ENCODE measurements around the gene NDUFAB1.
A peak's percentile ranks its signal among the peaks of the same experiment; 100 is the strongest.
"Not testable (repeated sequence)": the region's sequence is repeated elsewhere in the genome, so short reads cannot be mapped to it uniquely, and the experiment has no call there.

The NDUFAB1 gene

GRCh38 chr16:23608194-23608593 is 12.1 kb upstream of the NDUFAB1 start:
- Histone ChIP-seq H3K27me3 (ENCODE audit: insufficient read depth, low read length) (no peaks in the 10 kb centered on the region), H3K9me3 (ENCODE audit: low read length) (no peaks in the 10 kb centered on the region), H2AFZ (ENCODE audit: low read depth, low read length) (no peak overlapping the region), H3K4me3 (ENCODE audit: low read length) (no peak overlapping the region), H3K36me3 (ENCODE audit: insufficient read depth, low read length) (peaks cover 41% of the 10 kb centered on the region), H3K4me1 (ENCODE audit: insufficient read depth, low read length) (no peaks in the 10 kb centered on the region)

GRCh38 chr16:23607726-23608125 is 11.6 kb upstream of the NDUFAB1 start:
- peaks cover 39% of the 10 kb centered on the region for H3K36me3 ChIP-seq (ENCODE audit: insufficient read depth, low read length)

GRCh38 chr16:23597003-23597756 is 1.1 kb upstream of the NDUFAB1 start:
- Histone ChIP-seq H3K27me3 (ENCODE audit: insufficient read depth, low read length) (no peaks in the 10 kb centered on the region), H3K4me1 (ENCODE audit: insufficient read depth, low read length) (peaks cover 5% of the 10 kb centered on the region), H3K9me3 (ENCODE audit: low read length) (no peaks in the 10 kb centered on the region), H3K36me3 (ENCODE audit: insufficient read depth, low read length) (peaks cover 30% of the 10 kb centered on the region), H3K4me3 (ENCODE audit: low read length) (no peak overlapping the region), H2AFZ (ENCODE audit: low read depth, low read length) (no peak overlapping the region)

More at GRCh38 chr16:23607726-23608125, 11.6 kb upstream of the NDUFAB1 start:
- Histone ChIP-seq H2AFZ (ENCODE audit: low read depth, low read length) (no peak overlapping the region), H3K9me3 (ENCODE audit: low read length) (no peaks in the 10 kb centered on the region), H3K4me1 (ENCODE audit: insufficient read depth, low read length) (no peaks in the 10 kb centered on the region), H3K4me3 (ENCODE audit: low read length) (no peak overlapping the region), H3K27me3 (ENCODE audit: insufficient read depth, low read length) (no peaks in the 10 kb centered on the region)

GRCh38 chr16:23595246-23595950 is 718 bp downstream of the NDUFAB1 start:
- peaks cover 5% of the 10 kb centered on the region for H3K4me1 ChIP-seq (ENCODE audit: insufficient read depth, low read length)
- H3K4me3 ChIP-seq (ENCODE audit: low read length) = peak overlapping the region; percentile 100
- H3K27me3 ChIP-seq (ENCODE audit: insufficient read depth, low read length) = no peaks in the 10 kb centered on the region
- H2AFZ ChIP-seq (ENCODE audit: low read depth, low read length) = peak overlapping the region; percentile 82
- H3K36me3 ChIP-seq (ENCODE audit: insufficient read depth, low read length) = peaks cover 34% of the 10 kb centered on the region
- H3K9me3 ChIP-seq (ENCODE audit: low read length) = no peaks in the 10 kb centered on the region

DNA sequence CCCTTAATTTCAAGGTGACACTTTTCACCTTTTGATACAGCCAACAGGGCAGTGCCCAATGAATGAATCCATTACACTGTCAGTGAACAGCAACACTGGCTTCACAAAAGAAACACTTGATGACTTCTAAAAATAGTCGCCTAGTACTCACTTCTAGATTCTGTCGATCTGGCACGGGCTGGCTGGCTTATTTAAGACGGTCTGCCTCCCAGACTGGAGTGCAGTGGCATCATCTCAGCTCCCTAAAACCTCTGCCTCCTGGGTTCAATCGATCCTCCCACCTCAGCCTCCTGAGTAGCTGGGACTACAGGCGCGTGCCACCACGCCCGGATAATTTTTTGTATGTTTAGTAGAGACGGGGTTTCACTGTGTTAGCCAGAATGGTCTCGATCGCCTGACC is 1.9 kb downstream of the NDUFAB1 start:
- Histone ChIP-seq H3K9me3 (ENCODE audit: low read length) (no peaks in the 10 kb centered on the region), H2AFZ (ENCODE audit: low read depth, low read length) (no peak overlapping the region), H3K4me3 (ENCODE audit: low read length) (no peak overlapping the region), H3K36me3 (ENCODE audit: insufficient read depth, low read length) (peaks cover 44% of the 10 kb centered on the region), H3K4me1 (ENCODE audit: insufficient read depth, low read length) (peaks cover 5% of the 10 kb centered on the region), H3K27me3 (ENCODE audit: insufficient read depth, low read length) (no peaks in the 10 kb centered on the region)

DNA sequence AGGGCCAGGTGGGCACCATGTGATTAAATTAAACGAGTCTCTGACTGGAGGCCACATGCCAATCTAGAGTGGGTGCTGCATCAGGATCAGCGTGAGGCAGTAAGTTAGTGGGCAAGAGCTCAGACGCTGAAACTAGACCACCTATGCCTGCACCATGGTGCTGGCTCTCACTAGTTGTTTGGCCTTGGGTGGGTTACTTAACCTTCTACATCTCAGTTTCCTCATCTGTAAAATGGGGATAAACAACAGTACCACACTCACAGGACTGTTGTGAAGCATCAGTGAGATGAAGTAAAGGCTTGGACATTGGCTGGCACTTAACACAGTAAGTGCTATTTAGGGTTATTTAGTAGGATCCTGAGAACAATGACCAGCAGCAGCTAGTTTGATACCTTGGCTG is 5.9 kb downstream of the NDUFAB1 start:
- Histone ChIP-seq H3K4me3 (ENCODE audit: low read length) (no peak overlapping the region), H2AFZ (ENCODE audit: low read depth, low read length) (no peak overlapping the region), H3K4me1 (ENCODE audit: insufficient read depth, low read length) (peaks cover 2% of the 10 kb centered on the region), H3K36me3 (ENCODE audit: insufficient read depth, low read length) (peaks cover 66% of the 10 kb centered on the region), H3K9me3 (ENCODE audit: low read length) (no peaks in the 10 kb centered on the region), H3K27me3 (ENCODE audit: insufficient read depth, low read length) (no peaks in the 10 kb centered on the region)

DNA sequence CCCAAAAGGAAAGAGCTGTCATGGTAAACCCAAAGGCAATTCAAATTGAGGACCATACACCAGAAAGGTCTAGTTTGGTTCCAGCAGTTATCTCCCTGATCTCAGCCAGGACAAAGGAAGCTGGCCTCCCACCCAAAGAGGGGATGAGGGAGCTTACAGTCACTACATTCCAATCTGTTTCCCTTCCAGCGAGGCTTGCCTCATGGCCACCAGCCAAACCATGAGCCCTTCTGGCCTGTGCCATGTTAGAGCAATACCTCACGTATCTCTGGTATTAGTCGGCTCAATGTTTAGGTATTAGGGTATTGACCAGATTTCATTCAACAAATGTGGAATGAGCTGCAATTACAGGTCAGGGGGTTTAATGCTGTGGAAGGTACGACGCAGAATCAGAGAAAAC is 8.4 kb downstream of the NDUFAB1 start:
- no peak overlapping the region for H2AFZ ChIP-seq (ENCODE audit: low read depth, low read length)
- peaks cover 64% of the 10 kb centered on the region for H3K36me3 ChIP-seq (ENCODE audit: insufficient read depth, low read length)

DNA sequence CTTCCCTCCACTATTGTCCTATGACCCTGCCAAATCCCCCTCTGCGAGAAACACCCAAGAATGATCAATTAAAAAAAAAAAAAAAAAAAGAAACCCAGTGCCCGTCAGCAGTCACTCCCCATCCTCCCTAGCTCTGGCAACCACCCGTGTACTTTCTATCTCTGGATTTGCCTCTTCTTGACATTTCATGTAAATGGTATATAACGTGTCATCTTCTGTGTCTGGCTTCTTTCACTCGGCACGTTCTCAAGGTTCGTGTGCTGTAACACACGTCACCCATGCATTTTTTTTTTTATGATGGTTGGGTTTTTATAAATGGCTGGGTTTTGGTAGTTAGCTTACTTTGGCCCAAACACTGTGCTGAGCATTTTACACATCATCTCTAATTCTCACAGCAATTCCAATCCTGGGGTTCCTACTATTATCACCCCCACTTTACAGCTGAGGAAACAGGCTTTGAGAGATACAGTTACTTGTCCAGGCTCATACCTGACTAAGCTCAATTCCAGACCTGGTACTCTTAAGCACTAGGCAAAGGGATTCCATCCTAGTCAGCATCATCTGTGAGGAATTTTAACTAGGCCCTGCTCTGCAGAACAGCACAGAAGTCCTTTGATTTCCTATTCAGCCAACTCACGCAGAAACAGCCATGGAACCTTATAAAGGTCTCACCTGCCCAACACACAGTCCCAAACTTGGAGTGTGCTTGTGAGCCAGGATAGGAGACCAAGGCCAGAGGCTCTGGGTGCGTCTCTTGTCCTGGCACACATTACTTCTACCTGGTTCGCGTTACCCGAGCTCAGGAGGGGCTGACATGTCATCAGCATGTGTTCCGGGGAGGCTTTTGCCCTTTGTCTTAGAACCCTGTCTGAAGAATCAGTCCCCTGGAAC is 11.7 kb downstream of the NDUFAB1 start:
- H3K36me3 ChIP-seq (ENCODE audit: insufficient read depth, low read length) = peaks cover 61% of the 10 kb centered on the region
- no peak overlapping the region for H2AFZ ChIP-seq (ENCODE audit: low read depth, low read length)
- no peaks in the 10 kb centered on the region for H3K9me3 ChIP-seq (ENCODE audit: low read length)
- H3K27me3 ChIP-seq (ENCODE audit: insufficient read depth, low read length) = no peaks in the 10 kb centered on the region
- H3K4me1 ChIP-seq (ENCODE audit: insufficient read depth, low read length) = no peaks in the 10 kb centered on the region
- no peak overlapping the region for H3K4me3 ChIP-seq (ENCODE audit: low read length)

More for the DNA sequence above, 8.4 kb downstream of the NDUFAB1 start:
- Histone ChIP-seq H3K27me3 (ENCODE audit: insufficient read depth, low read length) (no peaks in the 10 kb centered on the region), H3K4me1 (ENCODE audit: insufficient read depth, low read length) (no peaks in the 10 kb centered on the region), H3K9me3 (ENCODE audit: low read length) (no peaks in the 10 kb centered on the region), H3K4me3 (ENCODE audit: low read length) (no peak overlapping the region)

DNA sequence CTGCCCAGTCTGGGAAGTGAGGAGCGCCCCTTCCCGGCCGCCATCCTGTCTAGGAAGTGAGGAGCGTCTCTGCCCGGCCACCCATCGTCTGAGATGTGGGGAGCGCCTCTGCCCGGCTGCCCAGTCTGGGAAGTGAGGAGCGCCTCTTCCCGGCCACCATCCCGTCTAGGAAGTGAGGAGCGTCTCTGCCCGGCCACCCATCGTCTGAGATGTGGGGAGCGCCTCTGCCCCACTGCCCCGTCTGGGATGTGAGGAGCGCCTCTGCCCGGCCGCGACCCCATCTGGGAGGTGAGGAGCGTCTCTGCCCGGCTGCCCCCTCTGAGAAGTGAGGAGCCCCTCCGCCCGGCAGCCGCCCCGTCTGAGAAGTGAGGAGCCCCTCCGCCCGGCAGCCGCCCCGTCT is 12.8 kb downstream of the NDUFAB1 start:
- H3K4me1 ChIP-seq (ENCODE audit: insufficient read depth, low read length); H3K4me3 ChIP-seq (ENCODE audit: low read length); H3K9me3 ChIP-seq (ENCODE audit: low read length); H3K27me3 ChIP-seq (ENCODE audit: insufficient read depth, low read length); H2AFZ ChIP-seq (ENCODE audit: low read depth, low read length): not testable (repeated sequence)
- peaks cover 64% of the 10 kb centered on the region for H3K36me3 ChIP-seq (ENCODE audit: insufficient read depth, low read length)

GRCh38 chr16:23581764-23582163 is 14.4 kb downstream of the NDUFAB1 start:
- no peaks in the 10 kb centered on the region for H3K4me1 ChIP-seq (ENCODE audit: insufficient read depth, low read length)
- H2AFZ ChIP-seq (ENCODE audit: low read depth, low read length) = no peak overlapping the region
- H3K36me3 ChIP-seq (ENCODE audit: insufficient read depth, low read length) = peaks cover 57% of the 10 kb centered on the region
- H3K4me3 ChIP-seq (ENCODE audit: low read length) = no peak overlapping the region
- H3K27me3 ChIP-seq (ENCODE audit: insufficient read depth, low read length) = no peaks in the 10 kb centered on the region
- no peaks in the 10 kb centered on the region for H3K9me3 ChIP-seq (ENCODE audit: low read length)

GRCh38 chr16:23580391-23580790 is 15.7 kb downstream of the NDUFAB1 start:
- Histone ChIP-seq H3K9me3 (ENCODE audit: low read length) (no peaks in the 10 kb centered on the region), H3K4me3 (ENCODE audit: low read length) (no peak overlapping the region), H3K36me3 (ENCODE audit: insufficient read depth, low read length) (peaks cover 50% of the 10 kb centered on the region), H2AFZ (ENCODE audit: low read depth, low read length) (no peak overlapping the region), H3K4me1 (ENCODE audit: insufficient read depth, low read length) (no peaks in the 10 kb centered on the region), H3K27me3 (ENCODE audit: insufficient read depth, low read length) (no peaks in the 10 kb centered on the region)

DNA sequence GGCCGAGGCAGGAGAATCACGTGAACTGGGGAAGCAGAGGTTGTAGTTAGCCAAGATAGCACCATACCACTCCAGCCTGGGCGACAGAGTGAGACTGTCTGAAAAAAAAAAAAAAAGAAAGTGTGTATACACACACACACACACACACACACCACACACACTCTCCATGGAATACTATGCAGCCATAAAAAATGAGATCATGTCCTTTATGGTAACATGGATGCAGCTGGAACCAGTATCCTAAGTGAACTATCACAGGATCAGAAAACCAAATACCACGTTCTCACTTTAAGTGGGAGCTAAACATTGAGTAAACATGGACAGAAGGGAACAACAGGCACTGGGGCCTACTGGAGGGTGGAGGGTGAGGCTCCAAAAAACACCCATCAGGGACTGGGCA is 16.7 kb downstream of the NDUFAB1 start:
- Histone ChIP-seq H3K4me1 (ENCODE audit: insufficient read depth, low read length) (no peaks in the 10 kb centered on the region), H3K27me3 (ENCODE audit: insufficient read depth, low read length) (no peaks in the 10 kb centered on the region), H2AFZ (ENCODE audit: low read depth, low read length) (no peak overlapping the region), H3K36me3 (ENCODE audit: insufficient read depth, low read length) (peaks cover 43% of the 10 kb centered on the region), H3K9me3 (ENCODE audit: low read length) (no peaks in the 10 kb centered on the region), H3K4me3 (ENCODE audit: low read length) (no peak overlapping the region)

All from neuron (in vitro differentiated cells).